NCI-H1105 (cell line): ENCODE results near the gene RAD51B.

ENCODE experiments used
- DNase-seq: peaks from one replicate; lab custom pipeline; 2025; lab: John Stamatoyannopoulos, UW

The RAD51B gene

GRCh38 chr14:68331991-68332390, 512.4 kb downstream of the RAD51B start:
- DNase-seq = no peak

- DNase-seq = no peak
These were observed 513.7 kb downstream of the RAD51B start for GRCh38 chr14:68333262-68333661.

GRCh38 chr14:68335312-68335711, 515.7 kb downstream of the RAD51B start:
- DNase-seq = no peak

GRCh38 chr14:68336165-68336564, 516.6 kb downstream of the RAD51B start:
- DNase-seq = no peak

GRCh38 chr14:68337279-68337678, 517.7 kb downstream of the RAD51B start:
- DNase-seq = no peak

- DNase-seq = no peak
These were observed 520.7 kb downstream of the RAD51B start for GRCh38 chr14:68340262-68340661.

- DNase-seq = no peak
These were observed 522.0 kb downstream of the RAD51B start for GRCh38 chr14:68341411-68342212.

- DNase-seq = no peak
These were observed 522.7 kb downstream of the RAD51B start for GRCh38 chr14:68342216-68342763.

- no peak for DNase-seq
These were observed 524.0 kb downstream of the RAD51B start for GRCh38 chr14:68343534-68344118.

- DNase-seq = no peak
These were observed 526.2 kb downstream of the RAD51B start for GRCh38 chr14:68345738-68346137.

GRCh38 chr14:68346556-68347343, 527.2 kb downstream of the RAD51B start:
- no peak for DNase-seq

- no peak for DNase-seq
These were observed 530.5 kb downstream of the RAD51B start for GRCh38 chr14:68349900-68350629.

GRCh38 chr14:68355415-68355814, 535.8 kb downstream of the RAD51B start:
- DNase-seq = no peak

- DNase-seq = no peak
These were observed 538.2 kb downstream of the RAD51B start for GRCh38 chr14:68357777-68358176.

- no peak for DNase-seq
These were observed 538.9 kb downstream of the RAD51B start for GRCh38 chr14:68358500-68358899.

- no peak for DNase-seq
These were observed 539.6 kb downstream of the RAD51B start for GRCh38 chr14:68359022-68359836.

- no peak for DNase-seq
These were observed 540.4 kb downstream of the RAD51B start for GRCh38 chr14:68359837-68360552.

- DNase-seq = no peak
These were observed 541.7 kb downstream of the RAD51B start for GRCh38 chr14:68361231-68361630.

- no peak for DNase-seq
These were observed 543.3 kb downstream of the RAD51B start for GRCh38 chr14:68362846-68363245.

- no peak for DNase-seq
These were observed 543.9 kb downstream of the RAD51B start for GRCh38 chr14:68363466-68363842.
